Measurements from ENCODE around the gene NPIPB2.
"Not testable (repeated sequence)": the region's sequence is repeated elsewhere in the genome, so short reads cannot be mapped to it uniquely, and the experiment has no call there.

NPIPB2 gene

DNA sequence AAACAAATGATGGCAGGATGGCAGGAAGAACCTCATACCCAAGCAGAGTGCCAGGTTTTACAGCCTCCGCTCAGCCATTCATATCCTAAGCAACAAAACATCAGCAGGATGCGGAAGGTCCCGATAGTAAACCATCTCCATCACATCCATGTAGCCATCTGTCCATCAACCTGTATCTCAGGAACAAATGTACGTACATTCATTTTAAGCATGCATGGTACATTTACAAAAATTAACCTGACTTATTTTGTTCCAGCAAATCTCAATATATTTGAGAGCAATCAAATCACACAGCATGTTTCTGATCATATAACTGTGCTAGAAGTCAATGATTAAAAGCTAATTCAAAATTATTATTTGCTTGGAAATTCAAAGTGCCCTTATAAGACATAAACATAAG lies at the start of gene NPIPB2:
Gene NPIPB2, minus strand, starts transcription at position 101 of the 400 bp plus-strand sequence. Its CDS starts 0 bp downstream, at position 101.
- in situ Hi-C loops (cut with MboI; ENCODE audit: low sequenced_read_pairs) = not testable (repeated sequence)

DNA sequence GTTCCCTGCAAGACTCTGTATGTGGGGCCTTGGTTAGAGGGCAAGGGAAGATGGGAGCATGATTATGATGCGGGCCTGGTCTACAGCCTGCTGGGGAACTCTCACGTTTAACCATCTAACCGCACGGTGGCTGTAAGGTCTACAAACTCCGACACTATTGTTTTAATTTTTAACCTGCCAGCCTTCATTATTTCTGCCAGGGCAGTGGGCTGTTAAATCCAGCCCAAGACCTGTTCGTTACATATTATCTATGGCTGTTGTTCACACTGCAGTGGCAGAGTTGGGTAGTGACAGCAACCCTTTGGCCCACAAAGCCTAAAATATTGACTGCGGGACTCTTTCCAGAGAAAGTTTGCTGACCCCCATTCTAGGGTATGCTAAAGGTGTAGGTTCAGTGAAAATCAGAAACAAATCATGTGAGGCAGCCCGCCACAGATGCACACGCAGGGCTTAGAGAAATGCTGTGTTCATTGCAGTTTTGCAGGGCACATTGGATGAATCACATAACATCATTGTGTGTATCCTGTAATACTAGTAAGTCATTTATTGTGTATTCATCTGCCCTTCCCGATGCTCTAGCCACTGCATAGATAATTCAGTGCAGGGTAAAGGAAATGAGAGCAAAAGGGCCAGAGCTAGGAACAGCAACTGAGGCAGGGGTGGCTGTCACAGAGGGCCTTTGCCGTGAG lies 49.0 kb upstream of the NPIPB2 start:
- in situ Hi-C loops (cut with MboI; ENCODE audit: low sequenced_read_pairs) = no loop called here

DNA sequence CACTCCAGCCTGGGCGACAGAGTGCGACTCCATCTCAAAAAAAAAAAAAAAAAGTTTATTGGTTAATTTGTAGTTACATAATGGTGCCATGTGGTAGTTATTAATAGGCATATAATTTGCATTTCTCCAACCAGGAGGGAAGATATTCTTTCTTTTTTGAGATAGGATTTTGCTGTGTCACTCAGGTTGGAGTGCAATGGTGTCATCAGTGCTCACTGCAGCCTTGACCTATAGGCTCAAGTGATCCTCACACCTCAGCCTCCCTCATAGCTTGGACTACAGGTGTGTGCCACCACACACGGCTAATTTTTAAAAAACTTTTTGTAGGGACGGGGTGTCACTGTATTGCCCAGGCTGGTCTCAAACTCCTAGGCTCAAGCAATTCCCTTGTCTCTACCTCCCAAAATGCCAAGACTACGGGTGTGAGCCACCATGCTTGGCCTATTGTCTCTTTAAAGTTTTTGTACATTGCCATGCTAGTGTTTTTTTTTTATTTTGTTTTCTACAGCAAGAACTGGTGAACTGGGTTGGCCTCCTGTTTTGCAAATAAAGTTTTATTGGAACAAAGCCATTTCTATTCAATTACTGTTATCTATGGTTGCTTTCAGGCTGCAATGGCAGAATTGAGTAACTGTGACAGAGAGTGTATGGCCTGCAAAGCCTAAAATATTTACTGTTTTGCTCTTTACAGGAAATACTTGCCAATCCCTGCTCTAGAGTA lies 46.6 kb upstream of the NPIPB2 start:
- in situ Hi-C loops (cut with MboI; ENCODE audit: low sequenced_read_pairs) = no loop called here

DNA sequence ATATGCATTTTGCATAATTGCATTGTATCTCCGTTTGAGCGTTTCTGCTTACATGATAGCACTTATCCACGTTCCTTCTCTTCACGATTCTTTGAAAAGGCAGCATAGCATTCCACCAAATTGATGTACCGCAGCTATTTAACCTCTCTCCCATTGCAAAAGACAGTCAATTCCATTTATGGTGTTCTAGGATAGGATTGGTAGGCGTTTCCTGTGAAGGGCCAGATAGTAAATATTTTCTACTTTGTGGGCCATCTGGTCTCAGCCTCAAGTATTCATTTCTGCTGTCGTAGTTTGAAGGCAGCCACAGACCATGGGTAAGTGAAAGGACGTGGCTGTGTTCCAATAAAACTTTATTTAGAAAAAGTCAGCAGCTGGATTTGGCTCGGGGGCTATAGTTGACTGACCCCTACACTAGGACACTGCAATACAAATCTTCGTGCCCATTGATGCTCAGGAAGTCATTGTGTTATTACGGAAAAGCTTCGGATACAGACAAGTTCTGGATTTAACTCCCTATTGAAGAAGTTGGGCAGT lies 44.7 kb upstream of the NPIPB2 start:
- in situ Hi-C loops (cut with MboI; ENCODE audit: low sequenced_read_pairs) = no loop called here

DNA sequence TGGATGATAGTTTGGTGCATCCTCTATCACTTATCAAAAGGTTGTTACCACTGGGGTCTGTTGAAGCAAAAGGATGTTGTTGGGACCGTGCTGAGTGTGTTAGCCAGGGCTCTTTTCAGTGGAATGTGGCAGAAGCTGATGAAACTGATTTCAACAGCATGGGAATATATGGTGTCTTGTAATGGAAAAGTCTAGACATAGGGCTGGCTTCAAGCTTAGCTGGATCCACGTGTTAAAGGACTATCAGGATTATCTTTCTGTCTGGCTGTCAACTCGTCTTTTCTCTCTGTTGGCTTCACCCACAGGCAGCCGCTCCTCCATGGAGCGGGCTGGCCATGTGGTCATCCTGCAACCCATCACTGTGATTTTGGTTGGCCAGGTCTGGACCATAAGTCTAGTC lies 43.4 kb upstream of the NPIPB2 start:
- in situ Hi-C loops (cut with MboI; ENCODE audit: low sequenced_read_pairs) = no loop called here

DNA sequence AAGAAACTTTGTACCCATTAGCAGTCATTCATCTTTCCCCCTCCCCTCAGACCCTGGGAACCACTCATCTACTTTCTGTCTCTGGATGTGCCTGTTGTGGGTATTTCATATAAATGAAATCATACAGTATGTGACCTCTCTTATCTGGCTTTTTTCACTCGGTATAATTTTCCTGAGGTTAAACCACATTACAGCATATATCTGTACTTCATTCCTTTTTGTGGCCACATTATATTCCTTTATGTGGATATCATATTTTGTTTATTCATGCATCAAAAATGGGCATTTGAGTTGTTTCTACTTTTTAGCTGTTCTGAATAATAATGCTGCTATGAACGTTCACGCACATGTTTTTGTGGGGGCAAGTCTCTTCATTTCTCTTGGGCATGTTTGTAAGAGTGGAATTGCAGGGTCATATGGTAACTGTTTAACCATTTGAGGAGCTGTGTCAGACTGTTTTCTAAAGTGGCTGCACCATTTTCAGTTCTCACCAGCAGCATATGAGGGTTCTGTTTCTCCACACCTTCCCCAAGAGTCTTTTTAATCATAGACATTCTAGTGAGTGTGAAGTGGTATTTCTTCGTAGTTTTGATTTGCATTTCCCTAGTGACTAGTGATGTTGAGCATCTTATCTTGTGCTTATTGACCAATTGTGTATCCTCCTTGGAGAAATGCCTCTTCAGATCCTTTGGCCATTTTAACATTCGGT lies 38.4 kb upstream of the NPIPB2 start:
- in situ Hi-C loops (cut with MboI; ENCODE audit: low sequenced_read_pairs) = no loop called here

DNA sequence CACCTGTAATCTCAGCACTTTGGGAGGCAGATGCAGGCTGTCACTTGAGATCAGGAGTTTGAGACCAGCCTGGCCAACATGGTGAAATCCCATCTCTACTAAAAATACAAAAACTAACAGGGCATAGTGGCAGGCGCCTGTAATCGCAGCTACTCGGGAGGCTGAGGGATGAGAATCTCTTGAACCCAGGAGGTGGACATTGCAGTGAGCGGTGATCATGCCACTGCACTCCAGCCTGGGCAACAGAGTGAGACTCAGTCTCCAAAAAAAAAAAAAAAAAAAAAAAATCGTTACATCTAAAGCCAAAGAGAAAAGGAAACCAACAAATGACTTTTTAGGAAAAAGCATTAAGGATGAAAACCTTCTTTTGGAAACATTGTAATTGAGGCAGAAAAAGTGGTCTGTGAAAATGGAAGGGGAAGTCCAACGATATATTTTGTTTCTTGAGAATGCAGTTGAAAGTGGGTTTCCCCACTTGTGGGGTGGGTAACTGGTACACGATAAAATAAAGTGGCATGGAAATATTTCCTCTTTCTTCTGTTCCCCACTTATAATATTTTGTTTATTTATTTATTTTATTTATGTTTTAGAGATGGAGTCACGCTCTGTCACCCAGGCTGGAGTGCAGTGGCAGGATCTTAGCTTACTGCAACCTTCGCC lies 37.3 kb upstream of the NPIPB2 start:
- in situ Hi-C loops (cut with MboI; ENCODE audit: low sequenced_read_pairs) = no loop called here

DNA sequence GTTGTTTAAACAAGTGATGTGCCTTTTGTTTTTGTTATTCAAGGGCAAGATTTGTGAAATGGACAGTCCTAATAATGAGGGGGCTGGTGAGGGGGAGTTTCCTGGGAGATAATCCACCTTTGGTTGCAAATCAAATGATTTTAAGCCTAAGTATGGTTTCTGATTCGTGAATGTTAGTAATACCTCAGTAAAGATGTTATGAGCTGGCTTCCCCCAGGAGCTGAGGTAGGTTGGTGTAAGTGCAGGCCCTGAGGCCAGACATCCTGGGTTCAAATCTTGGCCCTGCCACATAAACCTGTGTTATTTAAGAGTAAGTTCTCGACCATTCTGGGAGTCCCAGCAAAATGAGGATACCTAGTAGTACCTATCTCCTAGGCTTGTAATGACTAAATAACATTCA lies 36.2 kb upstream of the NPIPB2 start:
- in situ Hi-C loops (cut with MboI; ENCODE audit: low sequenced_read_pairs) = no loop called here

DNA sequence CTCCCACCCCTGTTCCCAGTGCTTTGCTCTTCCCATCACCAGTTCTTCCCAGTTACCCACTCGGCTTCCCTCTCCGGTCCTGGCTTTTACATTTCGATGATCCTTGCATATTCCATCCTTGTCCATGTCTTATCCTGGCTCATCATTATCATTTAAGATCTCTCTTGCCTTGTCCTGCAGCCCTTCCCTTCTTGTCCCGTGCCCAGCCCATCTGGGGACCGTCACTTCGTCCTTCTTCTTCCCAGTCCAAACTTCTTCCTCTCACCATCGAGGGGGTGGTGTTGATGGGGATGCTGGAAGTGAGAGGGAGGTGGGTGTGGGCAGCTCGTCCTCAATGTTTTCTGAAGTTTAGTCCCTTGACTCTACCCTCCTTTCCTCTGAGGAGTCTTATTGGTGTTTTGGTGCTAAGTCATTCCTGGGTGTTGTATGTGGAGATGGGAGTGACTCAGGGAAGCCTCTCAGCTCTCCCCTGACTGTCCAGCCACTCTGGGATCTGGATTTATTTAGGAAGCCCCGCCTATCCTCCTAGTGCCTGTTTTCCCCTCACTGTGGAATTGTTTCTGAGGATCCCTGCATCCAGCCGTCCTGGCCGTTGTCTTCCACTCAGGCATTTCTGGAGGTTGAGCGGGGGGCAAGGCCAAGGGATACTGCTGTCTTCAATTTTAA lies 35.7 kb upstream of the NPIPB2 start:
- in situ Hi-C loops (cut with MboI; ENCODE audit: low sequenced_read_pairs) = no loop called here

DNA sequence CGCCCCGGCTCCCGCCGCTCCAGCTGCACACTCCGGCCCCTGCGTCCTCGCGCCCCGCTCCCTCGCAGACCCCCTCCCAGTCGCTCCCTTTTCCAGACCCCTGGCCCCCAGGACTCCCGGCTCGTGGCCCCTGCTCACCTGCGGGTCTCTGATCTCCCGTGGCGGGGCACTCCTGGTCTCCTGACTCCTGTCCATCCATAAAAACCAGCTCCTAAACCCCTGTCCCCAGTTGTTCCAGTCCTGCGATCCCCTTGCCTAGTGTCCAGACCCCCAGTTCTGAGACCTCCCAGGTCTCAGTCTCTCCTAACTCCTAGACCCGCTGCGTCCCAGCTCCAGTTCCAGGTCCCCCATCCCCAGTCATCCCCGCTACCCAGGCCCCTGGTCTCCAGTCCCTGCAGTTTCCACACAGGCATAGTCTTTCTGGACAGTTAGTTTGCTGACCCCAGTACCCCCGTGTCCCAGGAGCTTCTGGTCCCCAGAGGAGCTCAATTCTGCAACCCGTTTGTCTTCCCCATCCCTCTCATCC lies 35.1 kb upstream of the NPIPB2 start:
- in situ Hi-C loops (cut with MboI; ENCODE audit: low sequenced_read_pairs) = no loop called here

DNA sequence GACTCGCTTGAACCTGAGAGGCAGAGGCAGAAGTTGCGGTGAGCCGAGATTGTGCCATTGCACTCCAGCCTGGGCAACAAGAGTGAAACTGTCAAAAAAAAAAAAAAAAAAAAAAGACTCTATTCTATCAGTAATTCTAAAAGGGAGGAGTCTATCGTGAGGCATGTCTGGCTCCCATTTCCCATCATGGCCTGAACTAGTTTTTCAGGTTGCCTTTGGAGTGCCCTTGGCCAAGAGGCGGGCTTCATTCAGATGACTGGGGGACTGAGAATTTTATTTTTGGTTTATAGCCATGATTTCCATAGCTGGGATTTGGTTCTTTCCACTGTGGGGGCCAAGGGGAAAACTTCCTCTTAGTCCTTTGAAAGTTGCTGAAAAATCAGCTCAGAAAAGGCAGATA lies 31.2 kb upstream of the NPIPB2 start:
- in situ Hi-C loops (cut with MboI; ENCODE audit: low sequenced_read_pairs) = no loop called here

DNA sequence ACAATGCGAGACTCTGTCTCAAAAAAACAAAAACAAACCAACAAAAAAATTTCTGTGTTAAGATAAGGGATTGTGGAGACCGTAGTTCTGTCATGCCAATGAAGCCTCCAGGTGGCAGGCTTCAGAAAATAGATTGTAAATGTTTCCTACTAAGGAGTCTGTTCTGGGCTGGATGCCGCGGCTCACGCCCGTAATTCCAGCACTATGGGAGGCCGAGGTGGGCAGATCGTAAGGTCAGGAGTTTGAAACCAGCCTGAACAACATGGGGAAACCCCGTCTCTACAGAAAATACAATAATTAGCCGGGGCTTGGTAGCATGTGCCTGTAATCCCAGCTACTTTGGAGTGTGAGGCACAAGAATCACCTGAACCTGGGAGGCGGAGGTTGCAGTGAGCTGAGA lies 30.3 kb upstream of the NPIPB2 start:
- in situ Hi-C loops (cut with MboI; ENCODE audit: low sequenced_read_pairs) = no loop called here

DNA sequence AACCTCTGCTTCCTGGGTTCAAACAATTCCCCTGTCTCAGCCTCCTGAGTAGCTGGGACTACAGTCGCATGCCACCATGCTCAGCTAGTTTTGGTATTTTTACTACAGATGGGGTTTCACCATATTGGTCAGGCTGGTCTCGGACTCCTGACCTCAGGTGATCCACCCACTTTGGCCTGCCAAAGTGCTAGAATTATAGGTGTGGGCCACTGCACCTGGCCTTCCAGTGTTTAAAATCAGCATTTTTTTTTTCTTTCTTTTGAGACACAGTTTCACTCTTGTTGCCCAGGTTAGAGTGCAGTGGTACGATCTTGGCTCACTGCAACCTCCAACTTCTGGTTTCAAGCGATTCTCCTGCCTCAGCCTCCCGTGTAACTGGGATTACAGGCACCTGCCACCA lies 28.4 kb upstream of the NPIPB2 start:
- in situ Hi-C loops (cut with MboI; ENCODE audit: low sequenced_read_pairs) = not testable (repeated sequence)

DNA sequence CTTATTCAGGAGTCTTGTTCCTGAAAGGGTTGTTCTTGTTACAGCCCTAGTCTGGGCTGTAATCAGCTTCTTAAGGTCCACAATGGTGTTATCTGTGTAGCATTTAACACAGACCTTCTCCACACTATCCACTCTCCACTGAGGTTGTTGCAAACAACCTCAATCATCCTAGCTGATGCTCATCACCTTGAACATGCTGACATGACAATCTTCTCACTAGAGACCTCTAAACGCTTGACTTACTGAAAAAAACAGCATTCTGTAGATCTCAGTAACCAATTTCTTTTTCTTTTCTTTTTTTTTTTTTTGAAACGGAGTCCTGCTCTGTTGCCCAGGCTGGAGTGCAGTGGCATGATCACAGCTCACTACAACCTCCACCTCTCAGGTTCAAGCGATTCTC lies 26.7 kb upstream of the NPIPB2 start:
- in situ Hi-C loops (cut with MboI; ENCODE audit: low sequenced_read_pairs) = no loop called here

DNA sequence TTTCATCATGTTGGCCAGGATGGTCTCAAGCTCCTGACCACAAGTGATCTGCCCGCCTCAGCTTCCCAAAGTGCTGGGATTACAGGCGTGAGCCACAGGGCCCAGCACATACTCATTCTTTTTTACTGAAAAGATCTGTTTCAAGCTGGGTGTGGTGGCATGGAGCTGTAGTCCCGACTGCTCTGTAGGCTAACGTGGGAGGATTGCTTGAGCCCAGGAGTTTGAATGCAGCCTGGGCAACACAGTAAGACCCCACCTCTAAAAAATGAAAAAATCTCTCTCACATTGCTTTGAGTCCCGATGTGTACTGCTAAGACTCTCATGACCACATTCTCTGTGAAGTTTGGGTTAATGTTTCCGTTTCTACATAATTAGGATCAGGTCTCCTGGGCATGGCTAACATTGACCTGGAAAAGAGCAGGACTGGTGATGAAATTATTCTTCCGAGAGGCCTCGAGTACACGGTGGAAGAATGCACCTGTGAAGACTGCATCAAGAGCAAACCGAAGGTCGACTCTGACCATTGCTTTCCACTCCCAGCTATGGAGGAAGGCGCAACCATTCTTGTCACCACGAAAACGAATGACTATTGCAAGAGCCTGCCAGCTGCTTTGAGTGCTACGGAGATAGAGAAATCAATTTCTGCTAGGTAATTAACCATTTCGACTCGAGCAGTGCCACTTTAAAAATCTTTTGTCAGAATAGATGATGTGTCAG lies 25.5 kb upstream of the NPIPB2 start:
- in situ Hi-C loops (cut with MboI; ENCODE audit: low sequenced_read_pairs) = no loop called here

DNA sequence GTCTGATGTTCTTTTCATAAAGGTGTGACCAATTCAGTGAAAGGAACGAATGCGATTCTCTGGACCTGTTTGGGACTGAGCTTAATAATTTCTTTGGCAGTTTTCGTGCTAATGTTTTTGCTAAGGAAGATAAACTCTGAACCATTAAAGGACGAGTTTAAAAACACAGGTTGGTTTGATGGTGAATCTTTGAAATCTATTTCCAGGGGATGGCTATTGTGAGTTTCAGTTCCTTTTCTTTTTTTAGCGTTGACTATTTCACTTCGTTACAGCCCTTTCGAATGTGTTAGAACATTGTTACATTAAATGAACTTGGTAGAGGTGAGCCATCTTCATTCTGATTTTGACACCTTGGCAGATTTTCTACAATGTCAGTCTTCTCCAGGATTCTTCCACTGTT lies 24.3 kb upstream of the NPIPB2 start:
- in situ Hi-C loops (cut with MboI; ENCODE audit: low sequenced_read_pairs) = no loop called here

DNA sequence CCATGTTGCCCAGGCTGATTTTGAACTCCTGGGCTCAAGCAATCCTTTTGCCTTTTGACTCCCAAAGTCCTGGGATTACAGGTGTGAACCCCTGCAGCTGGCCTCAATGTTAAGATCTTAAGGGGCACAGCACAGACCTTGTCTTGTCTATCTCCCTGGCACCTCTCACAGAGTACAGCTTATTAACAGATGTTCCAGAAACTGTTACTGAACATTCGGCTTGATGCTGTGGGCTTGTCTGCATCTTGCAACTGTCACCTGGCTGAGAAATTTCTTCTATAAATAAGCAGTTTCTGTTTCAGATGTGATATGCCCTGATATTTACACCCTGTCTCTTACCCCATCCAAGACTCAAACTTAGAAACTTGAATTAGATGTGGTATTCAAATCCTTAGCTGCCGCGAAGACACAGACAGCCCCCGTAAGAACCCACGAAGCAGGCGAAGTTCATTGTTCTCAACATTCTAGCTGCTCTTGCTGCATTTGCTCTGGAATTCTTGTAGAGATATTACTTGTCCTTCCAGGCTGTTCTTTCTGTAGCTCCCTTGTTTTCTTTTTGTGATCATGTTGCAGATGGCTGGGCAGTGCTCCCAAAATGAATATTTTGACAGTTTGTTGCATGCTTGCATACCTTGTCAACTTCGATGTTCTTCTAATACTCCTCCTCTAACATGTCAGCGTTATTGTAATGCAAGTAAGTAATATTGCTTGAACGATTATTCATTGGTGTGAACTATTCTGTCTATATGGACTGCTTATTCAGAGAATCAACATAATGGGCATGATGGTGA lies 23.1 kb upstream of the NPIPB2 start, which contains the start of gene TNFRSF17:
Gene TNFRSF17, plus strand, starts transcription at position 450 of the 791 bp plus-strand sequence. Its CDS starts 115 bp downstream, at position 565.
- in situ Hi-C loops (cut with MboI; ENCODE audit: low sequenced_read_pairs) = no loop called here

DNA sequence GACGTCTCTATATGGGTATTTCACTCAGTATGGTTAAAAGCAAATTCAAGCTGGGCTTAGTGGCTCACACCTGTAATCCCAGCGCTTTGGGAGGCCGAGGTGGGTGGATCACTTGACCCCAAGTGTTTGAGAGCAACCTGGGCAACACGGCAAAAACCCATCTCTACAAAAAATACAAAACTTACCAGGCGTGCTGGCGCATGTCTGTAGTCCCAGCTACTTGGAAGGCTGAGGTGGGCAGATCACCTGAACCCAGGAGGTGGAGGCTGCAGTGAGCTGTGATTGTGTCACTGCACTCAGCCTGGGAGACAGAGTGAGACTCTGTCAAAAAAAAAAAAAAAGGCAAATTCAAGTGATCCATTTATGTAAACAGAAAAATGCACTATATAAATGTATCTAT lies 21.9 kb upstream of the NPIPB2 start:
- in situ Hi-C loops (cut with MboI; ENCODE audit: low sequenced_read_pairs) = no loop called here

DNA sequence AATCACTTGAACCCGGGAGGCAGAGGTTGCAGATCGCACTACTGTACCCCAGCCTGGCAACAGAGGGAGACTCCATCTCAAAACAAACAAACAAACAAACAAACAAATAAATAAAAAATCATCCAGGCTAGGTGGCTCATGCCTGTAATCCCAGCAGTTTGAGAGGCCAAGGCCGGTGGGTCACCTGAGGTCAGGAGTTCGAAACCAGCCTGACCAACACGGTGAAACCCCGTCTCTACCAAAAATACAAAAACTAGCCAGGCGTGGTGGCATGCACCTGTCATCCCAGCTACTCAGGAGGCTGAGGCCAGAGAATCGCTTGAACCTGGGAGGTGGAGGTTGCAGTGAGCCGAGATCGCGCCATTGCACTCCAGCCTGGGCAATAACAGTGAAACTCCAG lies 21.1 kb upstream of the NPIPB2 start:
- in situ Hi-C loops (cut with MboI; ENCODE audit: low sequenced_read_pairs) = not testable (repeated sequence)
